NCI-H1417 (cell line): ENCODE measurements around the gene FUCA2.
"Not testable (repeated sequence)": the region's sequence is repeated elsewhere in the genome, so short reads cannot be mapped to it uniquely, and the experiment has no call there.

Experiments
- DNase-seq, 3 experiments: peaks; one replicate each; lab custom pipeline; 2025; lab: John Stamatoyannopoulos, UW

The FUCA2 gene

GRCh38 chr6:143536461-143536865 is 24.9 kb upstream of the FUCA2 start:
- DNase-seq: peak; percentile 8 to 66 (median 64)

GRCh38 chr6:143535189-143535614 is 23.7 kb upstream of the FUCA2 start:
- no peak for DNase-seq

DNA sequence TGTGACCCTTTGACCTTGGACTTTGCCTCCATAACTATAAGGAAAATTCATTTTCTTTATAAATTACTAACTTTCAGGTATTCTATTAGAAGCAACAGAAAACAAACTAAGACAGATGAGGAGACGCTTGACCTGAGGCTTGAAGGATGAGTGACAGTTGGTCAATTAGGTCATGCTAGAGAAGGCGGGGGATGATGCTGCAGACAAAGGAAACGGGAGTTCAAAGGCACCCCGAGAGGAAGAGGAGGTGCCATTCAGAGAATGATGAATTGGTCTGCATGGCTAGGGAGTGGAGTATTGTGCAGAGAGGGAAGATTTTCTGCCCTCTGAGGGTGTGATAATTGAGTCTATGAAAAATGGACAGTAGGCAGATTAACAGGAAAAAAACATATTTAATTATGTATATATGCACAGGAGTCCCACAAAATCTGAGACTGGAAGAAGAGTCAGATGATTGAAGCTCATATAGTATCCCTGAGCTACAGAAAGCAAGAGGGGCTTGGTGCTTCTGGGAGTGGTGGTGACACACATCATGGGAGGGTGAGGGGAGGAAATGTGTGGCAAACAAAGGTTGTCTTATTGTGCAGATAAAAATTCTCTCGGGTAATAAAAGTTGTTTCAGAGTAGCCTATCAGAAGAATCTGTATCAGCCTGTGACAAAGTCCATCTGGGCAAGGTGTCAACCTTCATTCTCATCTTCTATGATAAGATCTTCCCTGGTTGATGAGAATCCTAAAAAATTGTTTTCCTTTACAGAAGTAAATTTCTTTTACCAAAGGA is 20.4 kb upstream of the FUCA2 start:
- DNase-seq: no peak

DNA sequence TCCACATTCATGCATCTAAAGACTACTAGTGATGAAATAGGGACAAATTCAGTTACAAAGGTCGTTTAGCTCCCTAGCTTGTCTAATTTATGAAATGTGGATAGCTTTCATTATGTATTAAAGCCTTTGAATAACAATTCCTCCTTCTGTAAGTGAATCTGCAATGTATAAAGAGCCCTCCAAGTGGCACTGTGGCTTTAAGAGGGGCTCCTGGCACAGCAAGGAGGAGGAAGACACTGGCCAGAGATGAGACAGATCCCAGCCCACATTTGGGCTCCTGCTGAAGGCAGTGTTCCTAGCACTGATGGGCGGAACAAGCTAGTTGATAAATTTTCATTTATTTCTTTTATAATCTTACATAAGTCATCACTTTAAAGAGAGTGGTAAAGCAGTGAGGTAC is 17.6 kb upstream of the FUCA2 start:
- no peak for DNase-seq

DNA sequence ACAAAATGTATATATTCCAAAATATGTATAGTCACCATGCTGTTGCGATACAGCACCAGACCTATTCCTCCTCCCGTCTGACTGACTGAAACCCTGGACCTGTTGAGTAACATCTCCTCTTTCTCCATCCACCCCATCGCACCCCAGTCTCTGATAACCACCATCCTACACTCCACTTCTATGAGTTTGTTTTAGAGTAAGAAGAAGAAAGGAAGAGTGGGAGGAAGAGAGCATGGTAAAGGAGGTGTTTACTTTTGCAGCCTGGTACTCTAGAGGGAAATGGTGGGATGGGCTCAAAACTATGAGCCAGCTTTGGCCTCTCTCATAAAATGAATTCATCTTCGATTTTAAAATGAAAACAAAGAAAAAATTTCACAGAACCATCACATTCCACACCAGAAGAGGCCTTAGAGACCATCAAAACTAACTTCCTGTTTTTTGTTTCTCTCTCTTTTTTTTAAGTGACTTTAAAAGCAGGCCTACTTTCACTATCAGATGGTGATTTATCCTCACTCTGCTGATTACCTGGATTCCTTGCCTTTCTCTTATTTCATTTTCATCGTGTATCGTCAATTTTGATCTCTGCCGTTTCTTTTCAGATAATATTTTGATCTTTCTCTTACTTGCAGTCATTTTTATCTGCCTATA is 16.8 kb upstream of the FUCA2 start:
- no peak for DNase-seq

DNA sequence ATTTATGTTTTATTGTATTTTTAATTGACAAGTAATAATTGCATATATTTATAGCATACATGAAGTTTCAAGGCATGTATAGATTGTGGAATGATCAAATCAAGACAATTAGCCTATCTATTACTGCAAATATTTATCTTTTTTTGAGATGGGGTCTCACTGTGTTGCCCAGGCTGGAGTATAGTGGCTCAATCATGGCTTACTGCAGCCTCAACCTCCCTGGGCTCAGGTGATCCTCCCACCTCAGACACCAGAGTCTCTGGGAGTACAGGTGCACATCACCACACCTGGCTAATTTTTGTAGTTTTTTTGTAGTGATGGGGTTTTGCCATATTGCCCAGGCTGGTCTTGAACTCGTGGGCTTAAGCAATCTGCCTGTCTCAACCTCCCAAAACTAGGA is 16.2 kb upstream of the FUCA2 start:
- DNase-seq: no peak

- DNase-seq: no peak
Measured at GRCh38 chr6:143525356-143525755, 13.8 kb upstream of the FUCA2 start.

DNA sequence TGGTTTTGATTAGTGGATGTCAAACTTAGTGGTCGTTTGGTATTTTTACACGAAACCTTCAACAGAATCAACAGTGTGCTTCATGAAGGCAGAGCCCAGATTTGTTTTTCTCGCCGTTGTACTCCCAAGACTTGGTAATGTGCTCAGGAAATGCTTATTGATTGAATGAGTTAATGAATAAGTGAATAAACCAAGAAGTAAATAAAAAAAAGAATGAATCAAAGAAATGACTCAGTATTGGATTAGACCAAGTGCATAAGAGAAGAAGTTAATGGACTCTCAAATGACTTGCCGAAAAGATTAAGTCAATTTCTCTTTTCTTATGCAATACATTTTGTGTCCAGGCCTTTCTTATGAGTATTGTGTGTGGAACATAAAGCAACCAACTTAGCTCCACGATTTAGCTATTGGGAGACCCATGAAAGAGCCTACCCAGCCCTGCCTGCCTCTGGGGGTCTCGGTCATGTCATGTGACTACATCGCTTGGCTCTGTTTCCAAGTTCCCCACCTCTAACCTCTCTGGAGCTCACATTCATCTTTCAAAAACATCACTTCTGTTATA is 10.6 kb upstream of the FUCA2 start:
- DNase-seq: no peak

DNA sequence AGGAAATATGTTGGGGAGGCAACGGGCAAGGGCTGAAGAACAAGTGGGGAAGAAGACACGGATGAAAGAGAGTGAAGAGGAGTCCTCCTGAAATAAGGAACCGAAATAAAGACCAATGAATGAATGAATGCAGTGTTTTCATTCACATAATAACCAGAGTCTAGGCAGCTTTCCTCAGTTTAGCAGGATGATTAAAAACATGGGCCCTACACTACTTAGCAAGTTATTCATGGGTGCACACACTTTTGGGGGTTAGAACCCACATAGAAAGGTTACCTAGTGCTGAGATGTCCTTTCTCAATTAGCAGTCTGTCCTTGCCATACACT is 5.9 kb upstream of the FUCA2 start:
- peak in 1 of 3 experiments; percentile 14 for DNase-seq

GRCh38 chr6:143516690-143517446 is 5.3 kb upstream of the FUCA2 start:
- DNase-seq: peak in 1 of 3 experiments; percentile 13

DNA sequence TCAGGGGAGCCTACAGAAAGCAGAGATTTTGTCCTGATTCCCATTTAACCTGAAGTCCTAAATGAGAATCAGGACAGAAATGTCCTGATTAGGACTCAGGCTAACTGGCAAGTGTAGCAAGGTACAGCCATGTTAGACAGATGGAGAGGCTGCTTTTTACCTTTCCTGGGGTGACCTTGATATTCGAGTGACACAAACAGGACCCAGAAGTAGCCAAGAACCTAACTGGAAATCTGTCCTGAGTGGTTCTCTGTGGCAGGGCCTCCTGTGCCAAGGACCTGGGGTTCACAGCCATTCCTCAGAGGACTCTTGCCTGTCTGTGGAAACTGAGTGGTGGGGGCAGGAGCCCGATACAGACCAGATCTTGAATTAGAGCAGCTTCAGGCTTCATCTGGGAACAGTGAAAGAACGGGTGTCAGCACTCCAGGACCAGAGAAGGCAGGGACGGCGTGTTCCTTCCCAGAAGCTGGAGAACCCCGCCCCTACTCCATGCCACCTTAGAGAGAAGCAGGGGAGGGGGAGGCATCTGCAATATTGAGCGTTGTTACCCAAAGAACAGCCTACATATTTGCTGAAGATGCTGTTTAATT is 4.3 kb upstream of the FUCA2 start:
- DNase-seq: no peak

GRCh38 chr6:143515061-143515760 is 3.7 kb upstream of the FUCA2 start:
- no peak for DNase-seq

GRCh38 chr6:143513410-143513809 is 1.9 kb upstream of the FUCA2 start:
- DNase-seq: peak in 2 of 3 experiments; percentile 75 to 96

GRCh38 chr6:143510326-143510725 is 1.2 kb downstream of the FUCA2 start:
- DNase-seq: not testable (repeated sequence)

GRCh38 chr6:143507358-143508145 is 4.0 kb downstream of the FUCA2 start:
- no peak for DNase-seq

GRCh38 chr6:143506620-143507019 is 4.9 kb downstream of the FUCA2 start:
- DNase-seq: no peak

DNA sequence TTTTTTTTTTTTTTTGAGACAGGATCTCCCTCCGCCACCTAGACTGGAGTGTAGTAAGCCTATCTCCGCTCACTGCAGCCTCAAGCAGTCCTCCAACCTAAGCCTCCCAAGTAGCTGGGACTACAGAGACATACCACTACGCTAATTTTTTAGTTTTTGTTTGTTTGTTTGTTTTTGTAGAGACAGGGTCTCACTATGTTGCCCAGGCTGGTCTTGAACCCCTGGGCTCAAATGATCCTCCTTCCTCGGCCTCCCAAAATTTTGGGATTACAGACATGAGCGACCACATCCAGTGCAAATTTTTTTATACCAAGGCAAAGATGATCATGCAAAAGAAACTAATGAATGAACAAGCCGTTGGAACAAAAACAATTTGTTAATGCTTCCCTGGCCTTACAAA is 5.3 kb downstream of the FUCA2 start:
- no peak for DNase-seq

DNA sequence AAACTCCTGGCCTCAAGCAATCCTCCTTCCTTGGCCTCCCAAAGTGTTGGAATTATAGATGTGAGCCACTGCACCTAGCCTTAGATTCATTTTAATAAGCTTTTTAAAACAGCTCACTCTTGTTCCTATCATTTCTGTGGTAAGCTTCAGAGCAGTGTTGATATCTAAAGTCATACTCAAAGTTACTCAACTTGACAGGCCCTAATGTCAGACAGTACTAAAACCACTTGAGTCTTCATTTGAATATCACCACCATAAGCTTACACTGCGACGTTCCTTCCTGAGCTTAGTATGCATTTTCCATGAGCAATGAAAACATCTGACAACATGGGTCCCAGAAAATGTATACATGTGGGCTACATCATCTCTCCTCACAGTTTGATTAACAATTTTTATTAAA is 6.0 kb downstream of the FUCA2 start:
- DNase-seq: no peak

DNA sequence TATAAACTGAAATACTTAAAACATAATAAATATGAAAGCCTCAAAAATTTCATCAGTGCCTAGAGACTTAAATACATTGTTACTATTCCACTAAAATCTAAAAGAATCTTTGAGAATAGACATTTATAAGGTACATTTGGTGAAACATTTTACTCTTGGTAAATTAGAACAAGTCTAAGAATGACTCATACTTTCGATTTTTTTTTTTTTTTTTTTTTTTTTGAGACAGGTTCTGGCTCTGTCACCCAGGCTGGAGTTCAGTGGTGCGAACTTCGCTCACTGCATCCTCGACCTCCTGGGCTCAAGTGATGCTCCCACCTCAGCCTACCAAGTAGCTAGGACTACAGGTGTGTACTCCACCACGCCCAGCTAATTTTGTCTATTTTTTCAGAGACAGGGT is 6.4 kb downstream of the FUCA2 start:
- no peak for DNase-seq

GRCh38 chr6:143504369-143504768 is 7.2 kb downstream of the FUCA2 start:
- no peak for DNase-seq

- DNase-seq: peak in 1 of 3 experiments; percentile 16
Measured at GRCh38 chr6:143501851-143502250, 9.7 kb downstream of the FUCA2 start.
